Activated CD4-positive, alpha-beta T cell treated with anti-CD3 and anti-CD28 coated beads, Interleukin-2, amount 50 U/mL, for 48 hours (primary cell): ENCODE data around the gene POLN.
"Not testable (repeated sequence)": the region's sequence is repeated elsewhere in the genome, so short reads cannot be mapped to it uniquely, and the experiment has no call there.

Source experiments
- DNase-seq, 2 experiments: peaks; one replicate each; pipeline ENCODE4 v3.0.0-alpha.2; 2020

Gene POLN

DNA sequence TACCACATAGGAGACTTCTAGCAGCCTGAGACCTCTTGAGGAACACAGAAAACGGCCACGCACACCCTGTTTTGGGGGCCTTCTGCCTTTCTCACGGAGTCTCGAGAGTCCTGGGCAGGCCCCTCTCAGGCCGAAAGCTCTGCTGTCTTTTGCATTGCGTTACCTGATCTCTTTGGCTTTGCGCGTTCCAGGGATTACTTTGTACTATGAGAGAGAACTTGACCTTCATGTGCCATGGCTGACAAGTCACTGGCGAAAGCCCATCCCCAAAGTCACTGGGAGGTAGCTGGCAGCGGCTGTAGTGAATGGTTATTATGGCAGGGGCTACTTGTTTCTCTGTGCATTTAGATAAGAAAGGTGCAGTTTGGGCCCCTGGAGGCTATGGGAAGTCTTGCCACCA, 190.8 kb downstream of the POLN start:
- no peak for DNase-seq

DNA sequence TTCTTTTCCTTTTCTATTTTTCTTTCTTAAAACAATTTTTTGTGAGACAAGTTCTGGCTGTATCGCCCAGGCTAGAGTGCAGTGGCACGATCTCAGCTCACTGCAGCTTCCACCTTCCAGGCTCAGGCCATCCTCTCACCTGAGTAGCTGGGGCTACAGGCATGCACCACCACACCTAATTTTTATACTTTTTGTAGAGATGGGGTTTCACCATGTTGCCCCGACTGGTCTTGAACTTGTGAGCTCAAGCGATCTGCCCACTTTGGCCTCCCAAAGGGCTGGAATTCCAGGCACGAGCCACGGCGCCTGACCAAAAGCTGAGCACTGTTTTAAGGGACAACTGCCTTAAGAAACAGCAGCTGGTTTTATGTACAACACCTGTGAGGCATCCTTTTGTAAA, 192.1 kb downstream of the POLN start:
- no peak for DNase-seq

DNA sequence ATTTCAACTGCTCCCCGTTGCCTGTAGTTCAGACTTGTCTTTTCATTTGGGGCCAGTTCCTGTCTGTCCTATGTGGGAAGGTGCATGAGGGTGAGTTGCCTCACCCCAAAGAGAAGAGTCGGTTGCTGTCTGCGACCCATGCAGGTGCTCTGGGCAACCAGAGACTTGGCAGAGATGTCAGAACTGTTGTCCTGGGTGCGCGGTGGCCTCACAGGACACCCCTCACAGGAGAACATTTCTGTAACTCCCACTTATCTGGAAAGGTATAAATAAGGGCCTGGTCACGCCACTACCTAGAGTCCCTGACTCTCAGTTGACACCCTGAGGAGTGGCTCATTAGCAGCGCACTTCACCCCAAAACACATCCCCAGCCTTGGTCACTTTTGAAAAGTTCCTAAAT, 192.5 kb downstream of the POLN start:
- no peak for DNase-seq

DNA sequence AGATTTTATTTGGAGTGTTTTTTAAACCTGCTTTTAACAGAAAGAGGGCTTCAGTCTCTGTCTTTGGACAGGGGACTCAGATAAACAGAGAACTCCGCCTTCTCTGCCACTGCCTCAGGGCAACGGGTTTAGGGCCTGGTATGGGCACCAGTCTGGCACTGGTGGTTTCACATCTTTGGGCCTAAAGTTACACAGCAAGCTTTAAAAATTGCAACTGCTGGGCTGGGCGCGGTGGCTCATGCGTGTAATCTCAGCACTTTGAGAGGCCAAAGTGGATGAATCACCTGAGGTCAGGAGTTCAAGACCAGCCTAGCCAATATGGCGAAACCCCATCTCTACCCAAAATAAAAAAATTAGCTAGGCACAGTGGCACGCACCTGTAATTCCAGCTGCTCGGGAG, 193.1 kb downstream of the POLN start:
- DNase-seq: no peak

DNA sequence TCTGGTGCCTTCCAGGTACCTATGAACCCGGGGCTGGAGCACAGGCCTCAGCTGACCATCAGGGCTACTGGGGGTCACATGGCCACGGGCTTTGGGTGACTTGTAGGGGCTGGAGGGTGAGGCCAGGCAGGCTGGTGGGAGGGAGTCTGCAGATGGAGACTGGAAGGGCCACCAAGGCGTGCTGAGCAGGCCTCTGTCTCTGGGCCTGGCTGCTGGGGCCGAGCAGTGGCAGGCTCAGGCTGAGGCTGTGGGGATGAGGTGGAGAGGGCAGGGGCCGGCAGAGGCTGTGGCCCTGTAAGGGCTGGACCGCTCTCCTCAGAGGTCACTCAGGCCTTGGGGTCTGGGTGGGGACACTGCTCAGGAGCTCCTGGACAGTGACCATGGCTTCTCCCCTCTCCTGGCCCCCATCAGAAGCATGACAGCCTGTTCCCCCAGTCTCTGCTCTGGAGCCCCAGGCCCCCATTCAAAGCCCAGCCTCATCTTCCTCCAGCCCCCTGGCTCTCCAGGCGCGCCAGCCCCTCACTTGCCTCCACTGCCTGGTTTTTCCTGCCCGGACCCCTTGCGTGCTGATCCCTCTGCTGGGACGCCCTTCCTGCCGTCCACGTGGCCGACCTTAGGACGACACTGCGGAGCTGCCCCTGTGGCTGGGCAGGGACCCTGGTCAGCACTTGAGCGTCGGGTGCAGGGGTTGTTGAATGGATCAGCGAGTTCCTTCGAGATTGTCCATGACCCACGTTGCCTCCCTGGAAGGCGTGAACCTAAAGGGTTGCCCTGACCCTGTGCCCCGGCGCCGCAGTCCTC, 193.9 kb downstream of the POLN start:
- DNase-seq: no peak

DNA sequence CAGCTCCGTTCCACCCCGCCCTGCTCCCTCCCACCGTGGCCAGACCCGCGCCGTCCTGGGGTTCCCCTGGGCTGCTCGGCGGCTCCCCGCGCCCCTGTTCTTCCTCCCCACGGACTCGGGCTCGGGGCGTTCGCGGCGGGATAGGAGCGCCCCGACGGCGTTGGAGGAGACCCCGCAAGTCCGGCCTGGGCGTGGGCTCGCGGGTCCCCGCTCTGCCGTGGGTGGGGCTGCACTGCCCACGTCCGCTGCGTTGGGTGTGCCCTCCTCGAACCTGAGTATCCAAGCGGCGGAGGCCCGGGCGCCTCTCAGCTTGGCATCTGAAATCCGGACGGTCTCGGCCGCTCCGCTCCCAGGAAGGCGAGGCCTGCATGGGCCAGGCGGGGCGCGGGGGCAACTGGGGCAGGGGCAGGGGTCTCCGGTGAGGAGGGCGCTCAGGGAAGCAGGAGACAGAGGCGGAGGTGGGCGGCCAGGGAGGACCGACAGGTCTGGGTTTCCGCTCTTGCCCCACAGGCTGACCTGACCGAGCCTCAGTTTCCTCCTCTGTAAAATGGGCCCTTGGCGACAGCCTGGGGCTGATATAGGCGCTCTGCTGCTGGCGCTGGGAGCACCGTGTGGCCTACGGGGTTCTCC, 194.8 kb downstream of the POLN start:
- no peak for DNase-seq

DNA sequence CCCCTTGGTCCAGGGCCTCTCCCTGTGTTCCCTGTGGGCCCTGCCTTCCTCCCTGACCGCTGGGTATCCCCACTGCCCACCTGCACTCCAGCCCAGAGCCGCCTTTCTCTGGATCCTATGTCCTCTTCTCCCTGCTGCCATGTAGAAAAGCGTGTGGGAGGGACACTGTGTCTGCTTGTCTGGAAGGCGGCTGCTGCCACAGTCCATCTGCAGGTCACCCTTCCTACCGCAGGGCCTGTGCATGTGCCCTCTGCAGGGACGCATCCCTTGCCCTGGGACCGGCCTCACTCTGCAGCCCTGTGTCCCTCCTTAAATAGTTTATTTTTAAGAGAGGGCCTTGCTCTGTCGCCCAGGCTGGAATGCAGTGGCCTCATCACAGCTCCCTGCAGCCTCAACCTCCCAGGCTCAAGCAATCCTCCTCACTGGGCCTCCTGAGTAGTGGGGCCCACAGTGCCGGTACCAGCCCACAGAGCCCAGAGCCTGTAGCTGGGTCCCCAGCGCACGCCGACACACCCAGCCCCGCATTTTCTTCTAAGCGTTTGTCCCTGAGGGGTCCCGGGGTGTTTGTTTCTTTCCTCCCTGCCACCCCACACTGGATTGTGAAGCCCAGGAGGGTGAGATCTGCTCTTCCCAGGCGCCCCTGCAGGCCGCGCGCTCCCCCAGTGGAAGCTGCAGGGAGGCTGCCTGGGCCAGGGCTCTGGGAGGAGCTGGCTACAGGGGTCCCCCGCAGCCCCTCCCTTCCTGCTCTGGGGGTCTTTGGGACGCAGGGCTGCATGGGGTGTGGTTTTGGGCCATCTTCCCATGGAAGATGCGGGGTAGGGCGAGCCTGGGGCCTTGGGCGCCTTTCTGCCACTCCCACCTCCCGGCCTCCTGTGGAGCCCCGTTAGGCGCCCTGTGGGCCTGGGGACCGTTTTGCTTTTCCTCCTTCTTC, 195.6 kb downstream of the POLN start:
- DNase-seq: no peak

DNA sequence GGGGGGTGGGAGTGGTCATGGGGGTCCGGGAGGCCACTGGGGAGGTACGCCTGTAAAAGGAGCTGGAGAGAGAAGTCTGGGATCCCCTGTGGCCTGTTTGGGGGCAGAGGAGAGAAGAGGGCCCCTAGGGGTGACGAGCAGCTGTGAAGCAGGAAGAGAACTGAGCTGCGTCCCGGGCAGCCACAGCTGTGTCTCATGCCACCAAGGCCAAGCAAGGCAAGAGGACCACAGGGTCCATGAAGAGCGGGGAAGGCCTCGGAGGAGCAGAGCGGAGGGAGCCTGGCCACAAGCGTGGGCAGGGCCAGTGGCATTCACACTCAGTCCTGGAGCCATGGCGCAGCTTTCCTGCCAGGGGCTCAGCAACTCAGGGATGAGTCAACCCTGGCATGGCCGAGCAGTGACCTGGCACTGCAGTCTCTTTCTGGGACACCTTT, 196.4 kb downstream of the POLN start:
- DNase-seq: no peak

DNA sequence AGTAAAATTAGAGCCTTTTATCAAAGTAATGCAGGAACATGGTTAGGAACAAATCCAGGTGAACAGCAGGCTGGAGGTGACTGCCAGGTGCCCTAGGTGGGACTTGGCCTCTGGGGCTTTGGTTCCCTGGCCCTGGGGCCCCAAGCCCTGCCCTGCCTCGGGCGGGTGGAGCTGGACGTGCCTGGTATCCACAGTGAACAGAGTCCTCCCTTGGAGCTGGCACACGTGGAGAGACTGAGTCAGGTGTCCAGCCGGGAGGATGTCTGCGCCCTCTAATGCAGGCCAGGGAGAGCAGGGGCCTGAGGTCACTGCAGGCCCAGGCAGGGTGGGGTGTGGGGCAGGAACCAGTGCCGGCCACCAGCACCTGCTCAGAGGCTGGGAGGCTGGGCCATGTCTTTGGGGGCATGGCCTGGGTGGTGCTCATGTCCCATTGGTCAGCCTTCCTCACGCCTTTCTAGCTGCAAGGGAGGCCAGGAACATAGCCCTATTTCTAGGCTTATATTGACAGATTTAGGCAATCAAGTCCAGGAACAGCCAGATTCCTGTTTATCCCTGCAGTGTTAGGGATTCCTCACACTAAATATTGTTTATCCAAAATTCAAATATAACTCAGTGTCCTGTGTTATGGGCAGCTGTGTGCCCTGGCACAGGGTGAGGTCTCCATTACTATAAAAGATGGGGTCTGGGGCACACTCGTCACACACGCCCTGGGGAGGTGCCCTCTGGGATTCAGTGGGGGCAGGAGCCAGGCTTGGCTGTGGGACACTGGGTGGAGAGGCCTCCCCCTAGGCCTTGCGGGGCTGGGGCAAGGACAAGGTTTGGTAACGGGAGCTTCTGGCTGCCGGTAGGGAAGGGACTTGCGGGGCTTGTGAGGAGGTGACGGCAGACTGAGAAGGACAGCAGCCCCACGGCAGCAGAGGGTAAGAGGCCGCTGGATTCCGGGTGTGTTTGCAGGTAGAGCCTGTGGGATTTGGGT, 197.1 kb downstream of the POLN start:
- DNase-seq: no peak

DNA sequence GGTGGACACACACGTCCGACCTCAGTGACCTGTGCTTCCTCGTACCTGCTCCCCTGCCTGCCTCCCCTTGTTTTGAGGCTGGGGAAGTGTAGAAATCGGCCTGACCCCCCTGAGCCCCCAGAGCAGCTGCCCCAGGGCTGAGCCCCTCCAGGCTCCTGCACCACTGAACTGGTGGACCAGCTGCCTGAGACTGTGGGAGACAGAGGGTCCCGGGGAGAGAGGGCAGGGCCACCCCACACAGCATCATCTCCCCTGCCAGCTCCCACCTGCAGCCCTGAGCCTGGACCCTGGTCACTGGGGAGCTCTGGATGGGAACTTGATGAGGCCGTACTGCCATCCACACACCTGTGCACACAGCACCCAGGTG, 197.8 kb downstream of the POLN start:
- no peak for DNase-seq

DNA sequence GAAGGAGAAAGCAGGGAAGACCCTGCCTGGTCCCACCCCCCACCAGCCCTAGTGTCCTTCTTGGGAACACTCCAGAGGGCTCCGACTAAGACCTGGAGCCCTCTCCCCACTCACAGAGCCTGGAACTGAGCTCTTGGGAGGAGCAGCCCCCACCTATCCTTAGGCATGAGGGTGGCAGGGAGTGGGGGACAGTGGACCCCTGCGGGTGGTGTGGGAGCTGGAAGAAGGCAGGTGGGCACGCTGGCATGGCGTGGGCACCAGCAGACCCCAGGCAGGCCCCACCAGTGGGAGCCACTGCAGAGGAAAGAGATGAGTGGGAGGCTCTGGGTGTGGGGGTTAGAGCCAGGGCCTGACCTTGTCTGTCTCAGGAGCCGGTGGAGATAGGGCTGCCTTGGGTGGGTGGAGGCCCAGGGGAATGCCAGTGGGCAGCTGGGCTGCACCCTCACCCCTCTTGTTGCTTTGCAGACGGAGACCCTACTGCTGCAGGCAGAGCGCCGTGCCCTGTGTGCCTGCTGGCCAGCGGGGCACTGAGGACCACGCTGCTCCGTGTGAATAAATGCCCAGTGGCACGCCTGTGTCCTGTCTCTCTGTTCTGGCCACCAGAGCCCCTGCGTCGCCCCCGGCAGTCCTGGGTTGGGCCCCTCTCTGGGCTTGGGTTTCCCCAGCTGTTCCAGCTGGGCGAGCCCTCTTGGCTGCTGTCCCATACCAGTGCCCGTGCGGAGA, 198.4 kb downstream of the POLN start:
- no peak for DNase-seq

DNA sequence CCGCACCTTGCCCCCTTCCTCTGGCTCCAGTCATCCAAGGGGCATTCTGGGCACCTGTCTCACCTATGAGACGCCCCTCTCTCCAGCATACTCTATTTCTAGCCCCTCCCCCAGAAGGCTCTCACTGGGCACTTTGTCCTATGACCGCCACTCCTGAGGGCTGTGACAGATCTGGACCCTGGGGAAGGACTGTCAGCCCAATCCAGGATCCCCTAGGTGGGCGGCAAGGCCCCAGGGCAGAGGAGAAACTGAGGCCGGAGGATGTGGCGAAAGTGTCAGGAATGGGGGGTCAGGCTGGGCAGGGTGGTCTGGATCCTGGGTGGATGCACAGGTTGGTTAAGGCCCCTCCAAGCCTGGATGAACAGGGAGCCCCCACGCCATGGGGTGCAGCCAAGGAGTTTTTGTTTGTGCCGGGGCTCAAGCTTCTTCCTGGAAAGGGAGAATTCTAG, 198.9 kb downstream of the POLN start:
- no peak for DNase-seq

DNA sequence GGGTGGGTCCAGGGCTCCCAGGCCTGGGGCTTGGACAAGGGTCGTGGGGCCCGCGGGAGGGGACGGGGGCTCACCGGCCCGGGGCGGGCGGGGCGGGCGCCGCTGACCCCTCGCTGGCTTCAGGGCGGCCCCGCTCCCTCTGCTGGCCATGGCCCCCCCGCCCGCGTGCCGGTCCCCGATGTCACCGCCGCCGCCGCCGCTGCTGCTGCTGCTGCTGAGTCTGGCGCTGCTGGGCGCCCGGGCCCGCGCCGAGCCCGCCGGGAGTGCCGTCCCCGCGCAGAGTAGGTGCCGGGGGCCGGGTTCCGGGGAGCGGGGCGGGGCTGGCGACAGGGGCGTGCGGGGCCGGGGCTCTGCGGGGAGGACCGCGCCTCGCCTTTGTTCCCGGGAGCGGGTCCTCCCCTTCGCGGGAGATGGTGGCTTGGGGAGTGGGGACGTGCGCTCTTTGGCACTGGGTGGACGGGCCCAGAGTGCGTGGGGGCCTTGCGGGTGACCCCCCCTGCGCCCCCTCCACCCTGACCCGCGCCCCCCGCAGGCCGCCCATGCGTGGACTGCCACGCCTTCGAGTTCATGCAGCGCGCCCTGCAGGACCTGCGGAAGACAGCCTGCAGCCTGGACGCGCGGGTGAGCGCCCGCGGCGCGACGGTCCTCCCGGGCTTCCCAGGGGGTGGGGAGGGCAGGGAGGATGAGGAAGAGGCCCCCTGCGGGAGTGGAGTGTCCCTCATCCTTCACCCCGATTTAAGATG, 199.5 kb downstream of the POLN start:
- DNase-seq: peak; percentile 27 to 44

DNA sequence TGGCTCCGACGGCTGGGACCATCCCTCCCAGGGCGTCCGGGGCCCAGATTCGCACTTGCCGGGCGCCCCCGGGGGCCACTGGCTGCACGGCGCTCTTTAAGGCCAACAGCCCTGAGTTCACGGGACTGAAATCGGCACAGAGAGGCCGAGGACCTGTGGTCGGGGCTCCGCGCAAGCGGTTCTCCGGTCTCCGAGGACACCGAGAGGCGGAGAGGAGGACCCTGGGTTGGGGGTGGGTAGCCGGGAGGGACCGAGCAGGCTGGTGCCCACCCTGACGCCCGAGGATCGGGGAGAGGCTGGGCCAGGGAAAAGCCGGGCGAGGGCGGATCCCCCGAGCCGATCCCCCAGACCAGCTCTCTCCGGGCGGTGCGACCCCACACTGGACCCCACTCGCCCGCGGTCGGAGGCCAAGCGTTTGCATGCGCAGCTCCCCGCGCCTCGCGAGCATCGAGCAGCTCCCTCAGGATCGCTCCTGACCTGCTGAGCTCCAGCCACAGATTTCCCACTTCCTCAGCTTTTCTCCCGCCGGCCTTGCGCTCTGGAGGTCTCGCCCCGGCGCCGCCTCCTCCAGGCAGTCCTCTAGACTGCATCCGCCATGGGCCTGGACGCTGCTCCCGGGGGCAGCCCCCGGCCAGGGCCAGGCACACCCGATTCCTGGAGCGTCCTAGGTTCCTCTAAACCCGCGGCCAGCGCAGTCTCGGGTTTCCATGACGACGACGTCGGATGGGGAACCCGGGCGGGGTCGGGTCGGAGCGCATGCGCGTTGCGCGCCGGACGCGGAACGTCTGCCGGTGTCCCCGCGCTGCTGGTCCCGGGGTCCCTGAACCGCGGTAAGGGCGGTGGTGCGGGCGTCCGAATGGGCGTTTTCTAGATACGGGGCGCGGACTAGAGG, 200.4 kb downstream of the POLN start:
- DNase-seq: peak; percentile 91 to 92

DNA sequence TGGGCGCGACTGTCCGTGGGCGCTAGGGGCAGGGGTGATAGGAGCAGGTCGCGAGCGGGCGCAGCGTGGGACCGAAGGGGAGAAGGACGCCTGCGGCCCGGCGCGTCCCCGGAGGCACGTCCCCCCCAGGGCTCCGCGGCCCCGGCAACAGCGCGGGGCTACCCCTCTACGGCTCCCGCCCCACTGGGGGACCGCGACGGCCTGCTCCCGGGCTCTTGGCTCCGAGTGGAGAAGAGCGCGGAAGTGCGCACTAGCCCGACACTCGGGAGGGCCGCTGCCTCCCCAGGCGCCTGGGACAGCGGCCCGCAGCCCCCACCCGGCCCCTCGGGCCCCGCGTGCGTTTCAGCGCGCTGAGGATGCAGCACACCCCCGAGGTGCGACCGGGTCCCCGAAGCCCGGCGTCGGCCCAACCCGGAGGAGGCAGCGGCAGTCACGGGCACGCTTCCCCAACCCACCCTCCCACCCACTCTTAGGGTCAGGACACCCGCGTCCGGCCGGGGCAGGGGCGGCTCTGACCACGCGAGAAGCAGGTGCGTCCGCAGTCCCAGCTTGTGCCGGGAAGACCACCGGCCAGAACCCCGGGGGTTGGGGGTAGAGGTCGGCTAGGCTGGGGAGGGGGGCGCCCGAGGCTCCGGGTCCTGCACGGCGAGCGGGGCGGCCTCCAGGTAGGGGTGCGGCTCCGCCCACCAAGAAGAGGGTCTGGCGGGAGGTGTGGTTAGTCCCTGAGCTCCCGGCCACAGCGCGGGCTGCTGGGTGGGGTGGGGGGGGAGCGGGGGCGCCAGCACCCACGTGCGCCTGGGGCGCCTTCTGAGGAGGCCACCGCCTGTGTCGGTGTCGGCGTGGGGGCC, 201.3 kb downstream of the POLN start:
- DNase-seq: no peak

DNA sequence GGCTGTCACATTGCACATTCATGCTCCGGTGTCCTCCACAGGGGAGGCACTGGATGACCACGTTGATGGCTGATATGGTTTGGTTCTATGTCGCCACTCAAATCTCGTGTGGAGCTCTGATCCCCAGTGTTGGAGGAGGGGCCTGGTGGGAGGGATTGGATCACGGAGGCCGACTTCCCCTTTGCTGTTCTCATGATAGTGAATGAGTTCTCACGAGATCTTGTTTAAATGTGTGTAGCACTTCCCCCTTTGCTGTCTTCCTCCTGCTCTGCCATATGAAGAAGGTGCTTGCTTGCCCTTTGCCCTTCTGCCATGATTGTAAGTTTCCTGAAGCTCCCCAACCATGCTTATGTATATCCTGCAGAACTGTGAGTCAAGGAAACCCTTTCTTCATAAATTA, 205.1 kb downstream of the POLN start:
- DNase-seq: no peak

DNA sequence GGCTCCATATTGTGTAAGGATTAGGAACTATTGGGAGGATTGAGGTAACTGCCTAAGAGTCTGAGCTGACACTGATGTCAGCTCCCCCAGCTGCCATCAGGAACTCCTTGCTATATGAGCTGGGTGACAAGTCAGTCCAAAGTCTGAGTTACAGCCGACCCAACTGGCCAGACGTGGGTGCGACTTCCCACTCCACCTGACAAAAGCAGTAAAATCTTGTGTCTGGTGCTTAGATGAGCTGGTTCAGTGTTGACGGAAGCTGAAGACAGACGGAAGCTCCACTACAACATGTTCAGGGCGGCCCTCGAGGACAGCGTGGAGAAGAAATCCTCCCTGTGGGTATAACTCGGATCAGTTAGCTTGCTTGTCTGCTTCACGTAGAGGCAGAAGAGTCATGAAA, 205.6 kb downstream of the POLN start:
- DNase-seq: no peak

DNA sequence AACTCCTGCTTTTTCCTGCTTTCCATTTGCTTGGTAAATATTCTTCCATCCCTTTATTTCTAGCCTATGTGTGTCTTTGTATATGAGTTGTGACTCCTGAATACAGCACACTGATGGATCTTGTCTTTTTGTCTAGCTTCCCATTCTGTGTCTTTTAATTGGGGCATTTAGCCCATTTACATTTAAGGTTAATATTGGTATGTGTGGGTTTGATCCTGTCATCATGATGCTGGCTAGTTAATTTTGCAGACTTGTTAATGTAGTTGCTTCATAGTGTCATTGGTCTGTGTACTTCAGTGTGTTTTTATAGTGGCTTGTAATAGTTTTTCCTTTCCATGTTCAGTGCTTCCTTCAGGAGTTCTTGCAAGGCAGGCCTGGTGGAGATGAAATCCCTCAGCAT, 210.8 kb downstream of the POLN start:
- not testable (repeated sequence) for DNase-seq

DNA sequence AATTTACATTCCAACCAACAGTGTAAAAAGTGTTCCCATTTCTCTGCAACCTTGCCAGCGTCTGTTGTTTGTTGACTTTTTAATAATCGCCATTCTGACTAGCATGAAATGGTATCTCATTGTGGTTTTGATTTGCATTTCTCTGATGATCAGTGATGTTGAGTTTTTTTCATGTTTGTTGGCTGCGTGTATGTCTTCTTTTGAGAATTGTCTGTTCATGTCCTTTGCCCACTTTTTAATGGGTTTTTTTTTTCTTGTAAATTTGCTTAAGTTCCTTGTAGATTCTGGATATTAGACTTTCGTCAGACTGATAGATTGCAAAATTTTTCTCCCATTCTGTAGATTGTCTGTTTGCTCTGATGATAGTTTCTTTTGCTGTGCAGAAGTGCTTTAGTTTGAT, 214.8 kb downstream of the POLN start:
- DNase-seq: not testable (repeated sequence)
